MCF 10A (cell line): ENCODE results near the gene PC. TPM values are rescaled to one million over a fixed set of nuclear protein-coding genes. Genes with fewer than 3 reads are reported as not detected.

Source experiments
- BruUV-seq: library from RNA; stranded (reverse); fragments of 400-500 nt; replicated peaks from 2 replicates; lab custom pipeline; 2021; lab: Mats Ljungman, UMichigan
- CTCF ChIA-PET: fragments of 300-600 bp; sonication (Branson Sonifier 250); formaldehyde crosslinking; extraction: SDS; loops from one replicate; lab custom pipeline; 2021; ENCODE audit warnings: antibody characterized with exemption, inconsistent platforms; lab: Yijun Ruan, JAX
- POLR2A ChIA-PET: fragments of 300-600, 350-650 bp; sonication (Branson Sonifier 250); formaldehyde crosslinking; extraction: SDS; loops from one replicate; lab custom pipeline; 2020; ENCODE audit warnings: antibody characterized with exemption, inconsistent platforms; lab: Yijun Ruan, JAX
- DNase-seq: peaks from one replicate; pipeline ENCODE4 v3.0.0-alpha.2; 2018; ENCODE audit not compliant: unreplicated experiment
- H3K27ac Mint-ChIP-seq: one replicate; pipeline ENCODE4 v1.8.0; 2022; ENCODE audit warnings: mild to moderate bottlenecking, low read depth, mixed read lengths; ENCODE audit not compliant: unreplicated experiment
- H3K27me3 Mint-ChIP-seq: one replicate; pipeline ENCODE4 v1.8.0; 2022; ENCODE audit warnings: mixed read lengths; ENCODE audit not compliant: insufficient read depth, unreplicated experiment
- H3K36me3 Mint-ChIP-seq: one replicate; pipeline ENCODE4 v1.8.0; 2022; ENCODE audit warnings: mild to moderate bottlenecking, moderate library complexity, mixed read lengths; ENCODE audit not compliant: insufficient read depth, unreplicated experiment
- H3K4me1 Mint-ChIP-seq: one replicate; pipeline ENCODE4 v1.8.0; 2022; ENCODE audit warnings: mixed read lengths; ENCODE audit not compliant: insufficient read depth, unreplicated experiment
- H3K4me3 Mint-ChIP-seq: one replicate; pipeline ENCODE4 v1.8.0; 2022; ENCODE audit warnings: mild to moderate bottlenecking, moderate library complexity, mixed read lengths; ENCODE audit not compliant: unreplicated experiment
- H3K9me3 Mint-ChIP-seq: one replicate; pipeline ENCODE4 v1.8.0; 2022; ENCODE audit warnings: mixed read lengths; ENCODE audit not compliant: unreplicated experiment
- intact Hi-C: fragments of 100-400 bp; cut with micrococcal nuclease; formaldehyde crosslinking; loops from 2 replicates; pipeline ENCODE4 v1.14.1; 2022
- total RNA-seq: library from RNA; stranded (reverse); gene quantifications from 2 replicates; pipeline ENCODE4 v1.2.3, GENCODE V29; 2022
- TF ChIP-seq, protein P1 (sequence below): fragments of 200-600 bp; IDR thresholded peaks from one replicate; pipeline ENCODE4 v1.8.0; 2022; ENCODE audit warnings: antibody characterized with exemption, mild to moderate bottlenecking; ENCODE audit not compliant: unreplicated experiment

Gene PC
- total RNA-seq, 1 experiment from 2014 or later: 37.7 TPM

DNA sequence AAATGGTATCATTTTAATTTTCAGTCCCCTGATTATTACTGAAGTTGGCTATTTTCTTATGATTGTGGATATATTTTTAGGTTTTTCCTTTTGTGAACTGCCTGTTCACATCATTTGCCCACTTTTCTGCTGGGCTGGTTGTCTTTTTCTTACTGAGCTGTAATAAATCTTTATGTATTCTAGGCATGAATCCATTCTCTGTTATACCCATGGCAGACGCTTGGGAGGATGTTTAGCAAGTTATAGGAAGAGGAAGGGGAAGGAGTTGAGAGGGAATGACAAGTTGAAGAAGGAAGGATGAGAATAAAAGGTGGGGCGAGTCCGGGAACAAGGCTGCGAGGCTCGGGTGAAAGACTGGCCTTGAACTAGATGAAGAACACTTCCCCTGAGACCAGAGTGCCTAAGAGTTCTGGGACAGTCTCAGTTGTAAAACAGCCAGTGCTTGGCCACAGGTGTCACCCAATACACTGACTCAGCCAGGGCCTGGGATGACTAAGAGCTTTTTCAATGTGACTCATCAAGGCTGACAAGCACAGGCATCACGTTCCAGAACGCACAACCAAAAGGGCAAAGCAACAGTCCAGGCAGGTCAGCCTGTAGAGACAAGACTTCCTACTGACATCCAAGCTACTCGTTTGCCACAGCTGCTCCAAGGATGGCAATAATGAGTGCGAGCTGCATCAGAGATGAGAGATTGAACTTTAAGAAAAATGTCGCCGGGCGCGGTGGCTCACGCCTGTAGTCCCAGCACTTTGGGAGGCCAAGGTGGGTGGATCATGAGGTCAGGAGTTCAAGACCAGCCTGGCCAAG lies 66.1 kb downstream of the PC start:
- no TSS peak for BruUV-seq
- POLR2A ChIA-PET: interaction anchor here (1.0 to 4.0 kb wide), 12 partner anchors 10 to 163 kb away, joined by 3 to 46 read pairs (median 6); partner anchors contain the start of genes PC and SYT12
- TF ChIP-seq, protein P1, sequence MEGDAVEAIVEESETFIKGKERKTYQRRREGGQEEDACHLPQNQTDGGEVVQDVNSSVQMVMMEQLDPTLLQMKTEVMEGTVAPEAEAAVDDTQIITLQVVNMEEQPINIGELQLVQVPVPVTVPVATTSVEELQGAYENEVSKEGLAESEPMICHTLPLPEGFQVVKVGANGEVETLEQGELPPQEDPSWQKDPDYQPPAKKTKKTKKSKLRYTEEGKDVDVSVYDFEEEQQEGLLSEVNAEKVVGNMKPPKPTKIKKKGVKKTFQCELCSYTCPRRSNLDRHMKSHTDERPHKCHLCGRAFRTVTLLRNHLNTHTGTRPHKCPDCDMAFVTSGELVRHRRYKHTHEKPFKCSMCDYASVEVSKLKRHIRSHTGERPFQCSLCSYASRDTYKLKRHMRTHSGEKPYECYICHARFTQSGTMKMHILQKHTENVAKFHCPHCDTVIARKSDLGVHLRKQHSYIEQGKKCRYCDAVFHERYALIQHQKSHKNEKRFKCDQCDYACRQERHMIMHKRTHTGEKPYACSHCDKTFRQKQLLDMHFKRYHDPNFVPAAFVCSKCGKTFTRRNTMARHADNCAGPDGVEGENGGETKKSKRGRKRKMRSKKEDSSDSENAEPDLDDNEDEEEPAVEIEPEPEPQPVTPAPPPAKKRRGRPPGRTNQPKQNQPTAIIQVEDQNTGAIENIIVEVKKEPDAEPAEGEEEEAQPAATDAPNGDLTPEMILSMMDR: no peak
- peak overlapping the region; percentile 61 for H3K4me3 Mint-ChIP-seq
- no peaks in the 10 kb centered on the region for H3K27me3 Mint-ChIP-seq
- CTCF ChIA-PET: interaction anchor here (0.6 to 1.5 kb wide), 4 partner anchors 11 to 491 kb away, joined by 3 to 8 read pairs (median 4); no protein-coding TSS in a partner anchor
- H3K27ac Mint-ChIP-seq: peak overlapping the region; percentile 92
- H3K36me3 Mint-ChIP-seq: peaks cover 7% of the 10 kb centered on the region
- intact Hi-C loops: loop anchor here (5.0 kb wide), 1 partner anchor 65 kb away; the partner anchor contains the start of gene PC
- H3K9me3 Mint-ChIP-seq: no peaks in the 10 kb centered on the region
- peak; percentile 98 for DNase-seq
- H3K4me1 Mint-ChIP-seq: peaks cover 23% of the 10 kb centered on the region

DNA sequence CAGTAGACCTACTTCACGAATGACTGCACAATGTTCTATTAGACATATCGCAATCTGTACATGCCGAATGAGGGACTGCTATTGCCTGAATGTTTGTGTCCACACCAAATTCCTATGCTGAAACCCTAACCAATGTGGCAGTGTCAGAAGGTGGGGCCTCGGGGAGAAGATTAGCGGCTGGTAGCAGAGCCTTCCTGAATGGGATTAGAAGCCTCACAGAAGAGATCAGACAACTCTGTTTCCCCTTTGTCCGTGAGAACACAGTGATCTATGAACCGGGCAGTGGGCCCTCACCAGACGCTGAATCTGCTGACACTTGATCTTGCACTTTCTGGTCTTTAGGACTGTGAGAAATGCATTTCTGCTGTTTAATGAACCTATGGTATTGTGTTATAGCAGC lies 68.2 kb downstream of the PC start:
- ChIA-PET POLR2A (interaction anchor here (0.7 kb wide), 1 partner anchor 78 kb away, joined by 3 read pairs; no protein-coding TSS in a partner anchor), CTCF (no interaction called here)
- Mint-ChIP-seq H3K4me1 (peaks cover 33% of the 10 kb centered on the region), H3K27me3 (no peaks in the 10 kb centered on the region), H3K27ac (no peak overlapping the region), H3K9me3 (no peaks in the 10 kb centered on the region), H3K36me3 (peaks cover 7% of the 10 kb centered on the region), H3K4me3 (no peak overlapping the region)
- DNase-seq: no peak
- intact Hi-C loops: loop anchor here (5.0 kb wide), 1 partner anchor 67 kb away; the partner anchor contains the start of gene PC
- TF ChIP-seq, protein P1: no peak
- BruUV-seq: no TSS peak

- Mint-ChIP-seq H3K9me3 (no peaks in the 10 kb centered on the region), H3K36me3 (peaks cover 11% of the 10 kb centered on the region), H3K27ac (peak overlapping the region; percentile 59), H3K27me3 (no peaks in the 10 kb centered on the region), H3K4me1 (peaks cover 26% of the 10 kb centered on the region), H3K4me3 (no peak overlapping the region)
- ChIA-PET POLR2A (interaction anchor here (0.9 kb wide), 1 partner anchor 44 kb away, joined by 3 read pairs; no protein-coding TSS in a partner anchor), CTCF (no interaction called here)
- TF ChIP-seq, protein P1: no peak
- intact Hi-C loops: no loop called here
- no TSS peak for BruUV-seq
- DNase-seq: no peak
Measured at GRCh38 chr11:66888282-66888681, 69.9 kb downstream of the PC start.

GRCh38 chr11:66887526-66887925 lies 70.7 kb downstream of the PC start:
- no peak overlapping the region for H3K27ac Mint-ChIP-seq
- DNase-seq: no peak
- TF ChIP-seq, protein P1: no peak
- H3K9me3 Mint-ChIP-seq: no peaks in the 10 kb centered on the region
- ChIA-PET POLR2A (interaction anchor here (1.2 to 1.5 kb wide), 2 partner anchors 47 to 71 kb away, joined by 3 to 4 read pairs; partner anchors contain the start of gene PC), CTCF (interaction anchor here (0.5 kb wide), 1 partner anchor 34 kb away, joined by 3 read pairs; no protein-coding TSS in a partner anchor)
- H3K4me3 Mint-ChIP-seq: no peak overlapping the region
- BruUV-seq: no TSS peak
- peaks cover 31% of the 10 kb centered on the region for H3K4me1 Mint-ChIP-seq
- intact Hi-C loops: no loop called here
- peaks cover 13% of the 10 kb centered on the region for H3K36me3 Mint-ChIP-seq
- H3K27me3 Mint-ChIP-seq: no peaks in the 10 kb centered on the region
